Renal cortex interstitium (tissue), 11 donors: ENCODE data around the gene EGFR. TPM values are rescaled to one million over a fixed set of nuclear protein-coding genes. Genes with fewer than 3 reads are reported as not detected.

Experiments used
- DNase-seq, 11 donors: peaks; one replicate each; pipeline ENCODE4 v3.0.0-alpha.2; 2013; ENCODE audit warnings: low read depth in 9 of 11, low spot score in 4 of 11; ENCODE audit errors: extremely low read depth in 1 of 11
- polyA plus RNA-seq, 3 donors: library from polyadenylated mRNA; unstranded; fragments of 120-200 nt; gene quantifications; one replicate each; pipeline ENCODE4 v1.2.1, GENCODE V29; 2013; ENCODE audit not compliant: insufficient read length in 3 of 3

EGFR gene
- polyA plus RNA-seq, 3 donors: 29.9 to 33.1 (median 30.3) TPM

DNA sequence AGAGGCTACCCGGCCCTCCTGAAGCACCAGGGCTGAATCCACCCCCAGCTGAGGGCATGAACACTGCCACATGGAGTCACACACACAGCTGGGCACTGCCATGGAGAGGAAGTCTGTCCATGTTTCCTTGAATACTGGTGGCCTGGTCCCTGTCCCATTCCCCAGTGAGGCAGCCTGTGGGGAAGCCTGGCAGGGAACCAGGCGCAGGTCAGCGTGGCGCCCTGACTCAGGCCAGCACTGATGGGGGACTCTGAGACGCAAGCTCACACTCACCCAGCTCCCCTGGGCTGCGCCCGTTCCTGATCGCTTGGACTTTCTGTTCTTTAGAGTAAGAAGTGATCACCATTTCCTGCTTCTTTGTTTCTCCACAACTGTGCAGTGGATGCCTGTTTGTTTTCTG, 128.3 kb downstream of the EGFR start:
- no peak for DNase-seq

DNA sequence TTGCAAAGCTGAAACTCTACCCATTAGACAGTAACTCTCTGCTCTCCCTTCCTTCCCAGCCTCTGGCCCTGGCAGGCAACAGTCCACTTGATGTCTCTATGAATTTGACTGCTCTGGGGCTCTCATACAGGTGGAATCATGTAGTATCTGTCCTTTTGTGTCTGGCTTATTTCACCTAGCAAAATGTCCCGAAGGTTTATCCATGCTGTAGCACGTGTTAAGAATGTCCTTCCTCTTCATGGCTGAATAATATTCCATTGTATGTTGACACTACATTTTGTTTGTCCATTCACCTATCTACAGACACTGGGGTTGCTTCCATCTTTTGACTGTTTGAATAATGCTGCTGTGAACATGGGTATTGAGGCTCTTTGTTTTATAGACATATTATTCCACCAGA, 128.9 kb downstream of the EGFR start:
- no peak for DNase-seq

DNA sequence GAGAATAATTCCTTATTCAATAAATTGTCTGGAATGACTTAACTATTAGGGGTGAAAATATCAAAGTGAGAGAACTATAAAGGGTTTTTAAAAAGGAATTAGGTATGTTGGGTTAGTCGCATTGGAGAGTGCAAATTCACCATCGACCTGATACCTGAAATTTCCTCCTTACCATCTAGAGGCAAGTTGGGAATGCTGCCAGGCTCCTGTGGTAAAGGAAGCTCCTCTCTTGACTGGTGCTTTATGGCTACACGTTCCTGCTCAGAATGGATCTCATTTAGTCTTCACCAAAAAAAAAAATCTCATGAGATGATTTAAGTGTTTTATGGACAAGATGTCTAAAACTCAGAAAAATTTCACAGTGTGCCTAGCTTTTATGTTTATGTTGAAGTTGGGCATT, 129.8 kb downstream of the EGFR start:
- DNase-seq: no peak

DNA sequence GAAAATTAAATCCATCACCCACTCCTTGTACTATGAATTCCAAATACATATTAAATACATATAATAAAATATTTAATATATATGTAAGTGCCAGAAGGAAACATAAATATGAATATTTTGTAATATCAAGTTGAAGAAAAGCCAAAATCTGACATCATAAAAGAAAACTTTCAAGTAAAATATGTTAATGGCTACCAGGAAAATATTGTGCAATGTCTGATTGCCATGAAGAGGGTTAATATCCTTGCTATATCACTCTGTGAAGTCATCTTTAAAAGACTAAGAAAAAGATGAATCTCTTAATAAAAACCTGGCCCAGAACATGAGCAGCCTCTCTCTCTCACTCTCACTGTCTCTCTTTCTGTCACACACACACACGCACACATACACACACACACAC, 130.2 kb downstream of the EGFR start:
- DNase-seq: no peak

DNA sequence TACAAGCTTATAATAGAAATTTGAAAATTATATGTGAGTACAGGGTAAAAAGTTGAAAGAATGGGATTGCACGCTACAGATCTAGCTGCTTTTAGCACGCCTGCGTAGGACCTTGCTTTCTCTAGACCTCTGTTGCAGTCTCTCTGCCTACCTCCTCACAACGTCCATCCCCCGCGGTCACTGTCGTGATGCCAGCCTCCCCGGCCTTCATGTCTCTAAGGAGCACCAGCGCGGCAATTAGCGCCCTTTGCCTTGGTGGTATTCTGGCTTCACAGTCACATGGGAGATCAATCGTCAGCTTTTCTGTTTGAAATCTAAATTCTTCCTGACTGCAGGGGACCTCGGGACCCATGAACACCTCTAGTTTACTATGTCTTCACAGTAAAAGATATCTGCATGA, 131.3 kb downstream of the EGFR start:
- no peak for DNase-seq

DNA sequence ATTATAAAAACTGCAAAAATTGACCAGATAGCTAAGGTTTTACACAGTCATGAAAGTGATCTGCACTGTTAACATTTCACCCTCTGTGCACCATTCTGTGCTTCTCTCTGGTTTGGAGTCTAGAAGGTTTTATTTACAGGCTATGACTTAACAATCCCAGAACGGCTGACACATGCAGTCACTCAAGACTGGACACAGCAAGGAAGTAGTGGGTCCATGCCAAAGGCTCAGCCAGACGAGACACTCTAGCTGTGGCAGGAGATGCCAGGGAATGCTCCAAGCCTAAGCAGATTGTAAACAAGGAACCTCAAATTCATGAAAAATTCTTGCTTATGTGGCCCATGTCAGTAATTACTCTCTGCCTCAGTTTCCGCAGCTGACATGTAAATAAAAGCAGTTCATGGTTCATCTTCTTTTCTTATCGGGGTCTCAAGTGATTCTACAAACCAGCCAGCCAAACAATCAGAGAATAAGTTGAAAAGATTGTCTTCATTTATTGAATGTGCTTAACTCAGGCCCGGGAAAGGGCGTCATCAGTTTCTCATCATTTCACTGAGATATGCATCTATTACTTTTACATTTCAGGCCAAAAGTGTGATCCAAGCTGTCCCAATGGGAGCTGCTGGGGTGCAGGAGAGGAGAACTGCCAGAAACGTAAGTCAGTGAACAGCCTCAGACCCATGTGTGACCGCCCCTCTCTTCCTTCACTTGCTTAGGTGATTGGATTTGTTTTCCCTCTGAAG, 132.1 kb downstream of the EGFR start:
- DNase-seq: no peak

DNA sequence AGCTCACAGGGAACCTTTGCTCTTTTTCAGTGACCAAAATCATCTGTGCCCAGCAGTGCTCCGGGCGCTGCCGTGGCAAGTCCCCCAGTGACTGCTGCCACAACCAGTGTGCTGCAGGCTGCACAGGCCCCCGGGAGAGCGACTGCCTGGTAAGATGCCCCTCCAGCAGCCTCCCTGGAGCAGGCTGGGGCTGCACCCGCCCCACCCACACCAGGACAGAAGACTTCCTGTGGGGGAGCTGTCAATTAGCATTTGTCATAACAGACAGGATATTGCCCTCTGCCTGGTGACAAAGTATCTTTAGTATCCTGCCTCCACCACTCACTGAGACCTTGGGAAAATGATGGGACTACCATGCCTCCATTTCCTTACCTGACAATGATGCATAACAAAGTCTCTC, 133.7 kb downstream of the EGFR start:
- DNase-seq: no peak

DNA sequence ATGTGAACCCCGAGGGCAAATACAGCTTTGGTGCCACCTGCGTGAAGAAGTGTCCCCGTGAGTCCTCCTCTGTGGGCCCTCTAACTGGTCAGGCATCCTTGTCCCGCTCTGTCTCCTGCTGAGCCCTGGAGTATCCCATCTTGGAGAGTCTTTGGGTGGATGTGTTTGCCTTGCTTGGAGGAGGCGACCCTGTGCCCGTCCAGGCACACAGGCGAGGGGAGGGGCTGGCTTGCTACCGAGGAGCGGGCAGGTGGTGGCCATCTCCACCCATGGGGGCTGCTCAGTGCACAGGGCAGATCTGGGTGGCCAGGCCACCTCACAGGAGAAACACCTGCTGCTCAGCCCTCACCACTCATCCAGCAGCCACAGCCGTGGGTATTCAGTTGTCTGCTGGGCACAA, 135.3 kb downstream of the EGFR start:
- DNase-seq: no peak

DNA sequence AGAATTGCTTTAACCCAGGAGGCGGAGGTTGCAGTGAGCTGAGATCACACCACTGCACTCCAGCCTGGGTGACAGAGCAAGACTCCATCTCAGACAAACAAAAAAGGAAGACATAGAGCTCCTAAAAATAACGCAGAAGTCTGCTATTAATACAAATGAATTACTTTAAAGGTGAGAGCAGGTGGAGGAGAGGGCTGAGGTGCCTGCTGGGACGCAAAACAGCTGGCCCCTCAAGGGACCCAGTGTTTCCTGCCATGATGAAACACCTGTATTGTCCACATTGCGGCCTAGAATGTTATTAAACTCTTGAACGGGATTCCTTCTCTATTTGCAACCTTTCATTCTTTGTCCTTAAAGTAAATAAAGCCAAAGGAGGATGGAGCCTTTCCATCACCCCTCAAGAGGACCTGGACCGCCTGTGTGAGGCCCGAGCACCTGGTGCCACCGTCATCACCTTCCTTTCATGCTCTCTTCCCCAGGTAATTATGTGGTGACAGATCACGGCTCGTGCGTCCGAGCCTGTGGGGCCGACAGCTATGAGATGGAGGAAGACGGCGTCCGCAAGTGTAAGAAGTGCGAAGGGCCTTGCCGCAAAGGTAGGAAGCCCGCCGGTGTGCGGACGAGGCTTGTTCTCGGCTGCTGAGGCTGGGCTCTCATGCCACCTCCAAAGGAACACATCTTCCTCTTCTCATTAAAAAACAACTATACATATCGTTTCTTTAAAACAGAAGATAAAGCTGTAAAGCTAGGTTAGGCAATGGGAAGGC, 136.7 kb downstream of the EGFR start:
- DNase-seq: no peak

DNA sequence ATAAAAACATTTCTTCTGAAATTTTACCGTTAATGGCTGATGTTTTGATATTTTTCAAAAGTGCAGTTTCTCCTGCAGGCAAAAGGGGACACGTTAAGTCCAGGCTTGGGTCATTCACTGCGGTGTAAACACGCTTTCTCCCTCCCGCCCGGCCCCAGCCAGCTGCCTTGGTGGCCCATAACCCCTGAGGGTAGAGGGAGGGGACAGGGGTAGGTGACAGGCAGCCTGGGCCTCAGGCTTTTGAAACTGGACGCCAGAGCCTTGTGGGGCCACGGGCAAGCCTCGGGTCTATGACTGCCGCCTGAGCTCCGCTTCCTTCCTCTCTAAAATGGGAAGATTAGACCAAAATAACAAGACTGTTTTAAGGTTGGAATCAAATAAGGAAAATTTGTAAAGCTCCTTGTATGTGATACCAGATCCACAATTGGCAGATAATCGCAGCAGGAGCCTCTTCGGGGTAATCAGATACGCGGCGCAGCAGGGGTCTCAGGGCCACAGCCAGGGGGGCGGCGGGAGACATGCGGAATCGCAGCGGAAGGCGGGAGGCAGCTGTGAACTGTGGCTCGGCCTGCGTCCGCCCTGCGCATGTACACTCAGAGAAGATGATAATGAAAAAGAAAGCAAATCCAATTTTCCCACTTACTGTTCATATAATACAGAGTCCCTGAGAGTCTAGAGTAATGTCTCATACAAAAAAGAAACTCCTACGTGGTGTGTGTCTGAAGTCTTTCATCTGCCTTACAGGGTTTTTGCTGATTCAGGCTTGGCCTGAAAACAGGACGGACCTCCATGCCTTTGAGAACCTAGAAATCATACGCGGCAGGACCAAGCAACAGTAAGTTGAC, 138.3 kb downstream of the EGFR start:
- no peak for DNase-seq

DNA sequence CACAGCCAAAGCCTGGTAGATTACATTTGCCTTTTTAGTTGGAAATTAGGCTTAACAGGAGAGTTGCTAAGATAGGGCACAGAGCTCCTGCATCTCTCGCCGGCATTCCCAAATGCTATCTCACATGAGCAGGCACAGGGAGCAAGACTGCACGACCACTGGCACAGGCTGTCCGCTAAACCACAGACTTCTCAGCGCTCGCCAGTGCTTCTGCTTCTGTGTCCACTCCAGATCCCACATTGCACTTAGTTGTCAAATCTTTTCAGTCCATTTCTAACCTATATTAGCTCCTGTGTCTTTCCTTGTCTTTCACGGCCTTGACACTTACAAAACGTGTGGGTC, 138.9 kb downstream of the EGFR start:
- no peak for DNase-seq

DNA sequence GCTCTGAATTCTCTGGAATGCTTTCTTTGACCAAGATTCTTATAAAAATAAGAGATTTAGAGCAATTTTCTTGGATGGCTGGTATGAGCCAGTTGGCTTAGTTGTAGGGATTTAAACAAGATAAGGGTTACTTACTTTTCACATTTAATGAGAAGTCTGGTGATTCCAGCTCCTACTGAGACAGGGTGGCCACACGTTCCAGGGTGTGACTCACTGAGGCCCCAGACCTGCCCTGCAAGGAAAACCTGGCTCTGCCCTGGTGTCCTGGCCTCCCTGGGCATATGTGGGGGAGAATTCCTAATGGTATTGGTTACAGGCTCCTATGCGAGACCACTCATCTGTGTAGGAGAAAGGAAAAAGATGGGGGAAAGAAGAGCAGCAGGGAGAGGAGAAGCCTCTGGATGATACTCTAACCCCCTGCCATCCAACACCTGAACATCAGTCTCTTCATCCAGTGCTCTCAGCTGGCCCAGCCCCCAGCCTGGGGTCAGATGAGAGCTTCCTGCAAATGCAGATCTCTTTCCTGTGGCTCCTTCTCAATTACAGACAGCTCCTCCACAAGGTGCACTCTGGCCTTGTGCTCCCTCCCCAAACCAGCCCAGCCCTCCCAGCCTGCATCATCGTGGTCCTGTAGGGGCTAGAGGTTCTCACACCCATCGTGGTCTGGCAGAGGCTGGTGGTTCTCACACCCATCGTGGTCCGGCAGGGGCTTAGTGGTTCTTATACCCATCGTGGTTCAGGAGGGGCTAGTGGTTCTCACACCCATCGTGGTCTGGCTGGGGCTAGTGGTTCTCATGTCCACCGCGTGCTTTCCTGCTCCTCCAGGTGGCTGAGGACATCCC, 139.9 kb downstream of the EGFR start:
- DNase-seq: no peak

DNA sequence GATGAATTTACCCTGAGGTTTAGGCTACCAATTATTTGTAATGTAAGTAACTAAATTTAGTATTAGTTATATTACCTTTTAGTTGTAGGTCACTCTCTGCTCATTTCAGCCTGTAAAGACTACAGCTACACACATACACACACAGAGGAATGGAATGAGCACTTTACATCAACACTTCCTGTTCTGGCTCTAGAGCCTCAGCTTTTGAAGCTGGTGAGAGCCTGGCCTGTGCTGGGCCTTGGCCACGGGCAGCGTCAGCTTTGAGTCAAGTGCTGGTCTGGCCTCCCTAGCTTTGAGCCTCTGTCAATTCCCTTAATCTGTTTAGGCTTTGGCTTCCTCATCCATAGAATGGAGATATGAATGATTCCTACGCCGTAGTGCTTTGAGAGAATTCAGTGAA, 141.7 kb downstream of the EGFR start:
- DNase-seq: no peak

DNA sequence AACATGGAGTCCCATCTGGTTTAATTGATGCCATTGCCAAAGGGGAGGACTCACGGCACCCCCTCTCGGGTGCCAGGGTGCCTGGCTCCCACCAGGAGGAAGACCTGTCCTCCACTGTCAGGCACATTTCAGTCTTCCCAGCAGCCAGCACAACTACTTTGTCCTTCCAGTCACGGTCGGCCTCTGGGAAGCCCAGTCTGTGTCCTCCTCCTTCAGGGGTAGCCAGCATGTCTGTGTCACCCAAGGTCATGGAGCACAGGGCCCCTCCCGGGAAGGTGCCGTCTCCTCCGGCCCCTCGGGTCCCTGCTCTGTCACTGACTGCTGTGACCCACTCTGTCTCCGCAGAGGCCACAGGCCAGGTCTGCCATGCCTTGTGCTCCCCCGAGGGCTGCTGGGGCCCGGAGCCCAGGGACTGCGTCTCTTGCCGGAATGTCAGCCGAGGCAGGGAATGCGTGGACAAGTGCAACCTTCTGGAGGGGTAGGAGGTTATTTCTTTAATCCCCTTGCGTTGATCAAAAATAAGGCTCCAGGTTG, 142.4 kb downstream of the EGFR start:
- no peak for DNase-seq

DNA sequence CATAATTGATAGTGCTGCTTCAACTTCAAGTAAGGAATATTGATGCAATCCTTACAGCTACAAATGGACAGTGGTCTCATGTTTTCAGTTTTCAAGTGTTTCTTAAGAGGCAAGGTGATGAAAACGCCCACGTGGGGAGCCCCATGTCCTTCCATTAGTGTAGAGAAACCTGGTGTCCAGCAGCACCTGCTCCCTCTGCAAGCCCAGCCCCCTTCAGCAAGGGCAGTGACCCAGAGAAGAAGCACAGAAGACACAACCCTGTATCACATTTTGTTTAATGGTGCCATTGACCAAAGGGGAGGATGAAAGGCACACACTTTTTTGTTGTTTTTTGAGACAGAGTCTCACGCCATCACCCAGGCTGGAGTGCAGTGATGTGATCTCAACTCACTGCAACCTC, 143.7 kb downstream of the EGFR start:
- no peak for DNase-seq

DNA sequence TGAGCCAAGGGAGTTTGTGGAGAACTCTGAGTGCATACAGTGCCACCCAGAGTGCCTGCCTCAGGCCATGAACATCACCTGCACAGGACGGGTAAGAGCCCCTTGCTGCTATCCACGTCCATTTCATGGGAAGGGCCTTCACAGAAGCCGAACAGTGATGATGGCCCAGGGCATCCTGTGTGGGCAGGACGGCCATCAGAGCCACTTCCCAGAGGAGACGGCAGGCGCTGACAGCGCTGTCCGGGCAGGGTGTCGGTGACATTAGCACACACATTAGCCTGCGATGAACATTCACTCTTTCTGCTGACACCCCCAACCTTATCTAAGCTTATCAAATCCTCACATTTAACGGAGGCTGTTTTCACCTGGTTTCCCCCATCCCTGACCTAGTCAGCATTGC, 144.9 kb downstream of the EGFR start:
- no peak for DNase-seq

DNA sequence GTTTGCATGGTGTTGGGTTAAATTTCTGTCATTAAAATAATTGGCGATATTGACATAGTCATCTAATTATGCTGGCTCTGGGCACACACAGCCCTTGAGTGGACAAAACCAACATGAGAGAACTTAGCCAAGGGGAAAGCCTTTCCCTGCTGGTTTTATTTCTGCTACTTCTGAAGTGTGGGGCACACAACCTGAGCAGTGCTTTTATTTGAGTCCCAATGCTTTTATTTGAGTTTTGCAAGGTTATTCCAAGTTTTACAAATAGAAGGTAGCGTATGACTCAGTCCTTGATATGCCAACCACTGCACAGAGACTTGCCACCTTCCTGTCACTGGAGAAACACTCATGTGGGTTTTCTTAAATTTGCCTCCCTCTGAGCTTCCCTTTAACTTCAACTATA, 145.7 kb downstream of the EGFR start:
- DNase-seq: no peak

DNA sequence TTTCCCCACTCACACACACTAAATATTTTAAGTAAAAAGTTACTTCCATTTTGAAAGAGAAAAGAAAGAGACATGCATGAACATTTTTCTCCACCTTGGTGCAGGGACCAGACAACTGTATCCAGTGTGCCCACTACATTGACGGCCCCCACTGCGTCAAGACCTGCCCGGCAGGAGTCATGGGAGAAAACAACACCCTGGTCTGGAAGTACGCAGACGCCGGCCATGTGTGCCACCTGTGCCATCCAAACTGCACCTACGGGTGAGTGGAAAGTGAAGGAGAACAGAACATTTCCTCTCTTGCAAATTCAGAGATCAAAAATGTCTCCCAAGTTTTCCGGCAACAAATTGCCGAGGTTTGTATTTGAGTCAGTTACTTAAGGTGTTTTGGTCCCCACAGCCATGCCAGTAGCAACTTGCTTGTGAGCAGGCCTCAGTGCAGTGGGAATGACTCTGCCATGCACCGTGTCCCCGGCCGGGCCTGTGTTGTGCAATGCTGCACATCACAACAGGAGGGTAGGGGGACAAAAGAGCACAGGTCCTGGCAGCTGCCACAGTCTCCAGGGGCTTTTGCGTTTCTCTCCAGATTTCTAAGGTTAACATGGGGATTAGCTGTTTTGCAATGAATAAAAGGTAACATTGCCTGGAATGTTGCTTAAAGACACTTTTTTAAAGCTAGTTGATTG, 146.5 kb downstream of the EGFR start:
- no peak for DNase-seq
